B cell (primary cell): ENCODE results near the gene TDRD12.

Source experiments
- CTCF ChIP-seq: fragments of 200-600 bp; IDR thresholded peaks from one replicate; pipeline ENCODE4 v1.8.0; 2022; ENCODE audit warnings: antibody characterized with exemption, mild to moderate bottlenecking
- EZH2 ChIP-seq: IDR thresholded peaks from 2 replicates; pipeline ENCODE4 v1.6.1; 2012; ENCODE audit warnings: borderline replicate concordance, low read depth, mild to moderate bottlenecking, moderate library complexity, low read length; ENCODE audit not compliant: insufficient read depth, poor library complexity, severe bottlenecking

GRCh38 chr19:32735936-32736335 is 16.4 kb downstream of the TDRD12 start:
- no peak for TF ChIP-seq CTCF
- no peak for TF ChIP-seq EZH2
